OCI-LY1 (cell line): ENCODE results near the gene ZBTB24.

ENCODE experiments used
- H2AFZ ChIP-seq: fragments of 200-600 bp; sonication (generic), shearing (Covaris generic); 2 replicates; pipeline ENCODE4 v1.6.0; 2014; ENCODE audit warnings: antibody characterized with exemption, mild to moderate bottlenecking, low read length
- H3F3A ChIP-seq: fragments of 200-600 bp; sonication (generic), shearing (Covaris generic); 2 replicates; pipeline ENCODE4 v1.6.0; 2014; ENCODE audit warnings: mild to moderate bottlenecking, antibody characterized with exemption, low read length, moderate library complexity; ENCODE audit not compliant: insufficient read depth
- H3K27ac ChIP-seq: fragments of 200-600 bp; sonication (generic); 2 replicates; pipeline ENCODE4 v1.5.1; 2014; ENCODE audit warnings: low read length, mixed run types, mild to moderate bottlenecking, low read depth; ENCODE audit not compliant: poor library complexity, severe bottlenecking
- H3K27me3 ChIP-seq: fragments of 200-600 bp; sonication (generic); 2 replicates; pipeline ENCODE4 v1.6.0; 2014; ENCODE audit warnings: antibody characterized with exemption, mild to moderate bottlenecking, low read length, moderate library complexity; ENCODE audit not compliant: insufficient read depth
- H3K36me3 ChIP-seq: fragments of 200-600 bp; sonication (generic); 2 replicates; pipeline ENCODE4 v1.6.1; 2014; ENCODE audit warnings: mild to moderate bottlenecking, antibody characterized with exemption, low read length, moderate library complexity, mixed read lengths; ENCODE audit not compliant: insufficient read depth
- H3K4me1 ChIP-seq: fragments of 200-600 bp; sonication (generic); 2 replicates; pipeline ENCODE4 v1.5.1; 2014; ENCODE audit warnings: mild to moderate bottlenecking, low read length, moderate library complexity; ENCODE audit not compliant: insufficient read depth, severe bottlenecking
- H3K4me2 ChIP-seq: fragments of 200-600 bp; sonication (generic), shearing (Covaris generic); 2 replicates; pipeline ENCODE4 v1.6.1; 2014; ENCODE audit warnings: low read length
- H3K4me3 ChIP-seq: fragments of 200-600 bp; sonication (generic); 2 replicates; pipeline ENCODE4 v1.5.1; 2014; ENCODE audit warnings: low read length, low read depth, mild to moderate bottlenecking, mixed read lengths; ENCODE audit not compliant: poor library complexity, severe bottlenecking
- H3K79me2 ChIP-seq: fragments of 200-600 bp; shearing (Covaris generic); 2 replicates; pipeline ENCODE4 v1.6.1; 2016; ENCODE audit warnings: mixed run types, low read length, mixed read lengths; ENCODE audit not compliant: insufficient read depth
- H3K9ac ChIP-seq: fragments of 200-600 bp; sonication (generic), shearing (Covaris generic); 2 replicates; pipeline ENCODE4 v1.6.1; 2014; ENCODE audit warnings: mild to moderate bottlenecking, low read length, mixed read lengths
- H3K9me2 ChIP-seq: fragments of 200-600 bp; sonication (generic), shearing (Covaris generic); 2 replicates; pipeline ENCODE4 v1.6.1; 2014; ENCODE audit warnings: low read depth, mild to moderate bottlenecking, low read length, mixed read lengths
- H3K9me3 ChIP-seq: fragments of 200-600 bp; shearing (Covaris generic); 2 replicates; pipeline ENCODE4 v1.6.1; 2014; ENCODE audit warnings: low read length, mixed read lengths
- H4K20me1 ChIP-seq: fragments of 200-600 bp; sonication (generic), shearing (Covaris generic); 2 replicates; pipeline ENCODE4 v1.6.0; 2016; ENCODE audit warnings: mild to moderate bottlenecking, low read length; ENCODE audit not compliant: insufficient read depth
- EZH2 ChIP-seq: fragments of 200-600 bp; sonication (generic), shearing (Covaris generic); IDR thresholded peaks from 2 replicates; pipeline ENCODE4 v1.8.0; 2017; ENCODE audit warnings: borderline replicate concordance, mixed run types, mild to moderate bottlenecking, antibody characterized with exemption, low read length, moderate library complexity, mixed read lengths
- TF ChIP-seq, protein P1 (sequence below): fragments of 200-600 bp; sonication (generic), shearing (Covaris generic); IDR thresholded peaks from 2 replicates; pipeline ENCODE4 v1.5.1; 2017; ENCODE audit warnings: mild to moderate bottlenecking, antibody characterized with exemption, low read length, moderate library complexity, mixed read lengths

ZBTB24 gene

DNA sequence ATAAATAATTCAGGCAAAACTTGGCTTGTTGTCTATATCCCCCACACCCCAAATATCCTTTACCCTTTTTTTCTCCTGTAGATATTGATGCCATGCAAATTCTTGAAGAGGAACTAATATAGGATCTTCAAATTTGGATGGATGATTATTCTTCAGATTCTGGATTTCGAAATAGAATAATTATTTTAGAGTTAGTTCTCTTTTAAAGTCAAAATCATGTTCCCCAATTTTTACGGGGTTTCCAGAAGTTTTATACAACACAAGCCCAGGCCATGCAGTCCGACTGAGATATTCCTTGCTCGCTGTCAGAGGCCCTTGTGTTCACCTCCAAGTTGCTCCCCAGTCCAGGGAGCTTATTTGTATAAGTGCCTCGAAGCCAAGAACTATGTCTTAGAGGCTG, 47.0 kb downstream of the ZBTB24 start:
- H3F3A ChIP-seq, result no peaks in the 10 kb centered on the region
- no peaks in the 10 kb centered on the region for H3K27me3 ChIP-seq
- peaks cover 6% of the 10 kb centered on the region for H3K4me1 ChIP-seq
- no peak overlapping the region for H3K9ac ChIP-seq
- H3K9me2 ChIP-seq, result no peaks in the 10 kb centered on the region
- no peak overlapping the region for H2AFZ ChIP-seq
- no peaks in the 10 kb centered on the region for H3K9me3 ChIP-seq
- no peak overlapping the region for H3K27ac ChIP-seq
- no peak overlapping the region for H3K4me2 ChIP-seq
- TF ChIP-seq EZH2, result no peak
- TF ChIP-seq, protein P1, sequence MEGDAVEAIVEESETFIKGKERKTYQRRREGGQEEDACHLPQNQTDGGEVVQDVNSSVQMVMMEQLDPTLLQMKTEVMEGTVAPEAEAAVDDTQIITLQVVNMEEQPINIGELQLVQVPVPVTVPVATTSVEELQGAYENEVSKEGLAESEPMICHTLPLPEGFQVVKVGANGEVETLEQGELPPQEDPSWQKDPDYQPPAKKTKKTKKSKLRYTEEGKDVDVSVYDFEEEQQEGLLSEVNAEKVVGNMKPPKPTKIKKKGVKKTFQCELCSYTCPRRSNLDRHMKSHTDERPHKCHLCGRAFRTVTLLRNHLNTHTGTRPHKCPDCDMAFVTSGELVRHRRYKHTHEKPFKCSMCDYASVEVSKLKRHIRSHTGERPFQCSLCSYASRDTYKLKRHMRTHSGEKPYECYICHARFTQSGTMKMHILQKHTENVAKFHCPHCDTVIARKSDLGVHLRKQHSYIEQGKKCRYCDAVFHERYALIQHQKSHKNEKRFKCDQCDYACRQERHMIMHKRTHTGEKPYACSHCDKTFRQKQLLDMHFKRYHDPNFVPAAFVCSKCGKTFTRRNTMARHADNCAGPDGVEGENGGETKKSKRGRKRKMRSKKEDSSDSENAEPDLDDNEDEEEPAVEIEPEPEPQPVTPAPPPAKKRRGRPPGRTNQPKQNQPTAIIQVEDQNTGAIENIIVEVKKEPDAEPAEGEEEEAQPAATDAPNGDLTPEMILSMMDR, result no peak
- no peaks in the 10 kb centered on the region for H3K79me2 ChIP-seq
- H3K4me3 ChIP-seq, result no peak overlapping the region
- no peaks in the 10 kb centered on the region for H4K20me1 ChIP-seq
- H3K36me3 ChIP-seq, result no peaks in the 10 kb centered on the region

DNA sequence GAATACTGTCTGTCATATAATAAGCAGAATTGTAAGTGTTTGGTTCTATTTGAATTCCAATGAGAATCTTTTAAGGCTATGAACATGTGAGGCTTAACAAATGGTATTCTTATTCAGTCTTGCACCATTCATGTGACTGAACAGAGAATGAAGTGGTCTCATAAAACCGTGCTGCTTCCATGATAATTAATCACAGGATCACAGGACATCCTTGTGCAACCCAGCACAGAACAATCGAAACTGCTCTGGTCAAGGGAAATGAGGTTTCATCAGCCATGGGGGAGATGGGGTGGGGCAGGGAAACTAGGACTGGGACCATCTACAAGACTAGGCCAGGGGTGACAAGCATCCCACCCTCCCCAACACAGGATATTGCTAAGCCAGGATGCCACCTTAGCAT, 48.6 kb downstream of the ZBTB24 start:
- H3K27ac ChIP-seq, result no peak overlapping the region

DNA sequence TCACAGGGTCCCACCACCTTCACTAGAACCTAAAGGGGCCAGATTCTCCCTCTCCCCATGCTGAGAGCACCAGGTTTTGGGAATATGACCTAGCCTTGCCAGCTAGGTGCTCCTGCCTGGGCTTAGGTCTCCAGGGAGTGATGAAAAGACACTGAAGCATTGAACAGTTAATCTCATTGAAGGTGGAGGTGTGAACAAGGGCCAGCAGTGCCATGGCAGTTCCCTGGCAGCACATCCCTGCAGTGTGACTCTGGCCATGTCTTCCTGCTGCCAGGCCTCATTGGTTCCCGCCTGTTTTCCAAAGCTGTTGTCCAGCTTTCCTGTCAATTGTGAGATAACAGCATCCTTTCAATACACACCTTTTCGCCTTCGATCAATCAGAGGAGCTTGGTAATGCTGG, 53.5 kb downstream of the ZBTB24 start:
- no peaks in the 10 kb centered on the region for H3K36me3 ChIP-seq

More for the DNA sequence above, 48.6 kb downstream of the ZBTB24 start:
- Histone ChIP-seq H3K9me2 (no peaks in the 10 kb centered on the region), H3F3A (no peaks in the 10 kb centered on the region), H3K79me2 (no peaks in the 10 kb centered on the region), H3K4me1 (no peaks in the 10 kb centered on the region), H3K9ac (no peak overlapping the region), H3K27me3 (no peaks in the 10 kb centered on the region), H3K4me3 (no peak overlapping the region), H2AFZ (no peak overlapping the region), H3K4me2 (no peak overlapping the region), H3K9me3 (no peaks in the 10 kb centered on the region), H3K36me3 (no peaks in the 10 kb centered on the region), H4K20me1 (no peaks in the 10 kb centered on the region)
- TF ChIP-seq, protein P1, result no peak
- no peak for TF ChIP-seq EZH2

More for the DNA sequence above, 53.5 kb downstream of the ZBTB24 start:
- no peak overlapping the region for H3K4me3 ChIP-seq
- TF ChIP-seq, protein P1, result no peak
- TF ChIP-seq EZH2, result no peak
- no peaks in the 10 kb centered on the region for H3F3A ChIP-seq
- H4K20me1 ChIP-seq, result no peaks in the 10 kb centered on the region
- H2AFZ ChIP-seq, result no peak overlapping the region
- H3K4me2 ChIP-seq, result no peak overlapping the region
- no peaks in the 10 kb centered on the region for H3K9me3 ChIP-seq
- no peaks in the 10 kb centered on the region for H3K9me2 ChIP-seq
- H3K4me1 ChIP-seq, result no peaks in the 10 kb centered on the region
- H3K9ac ChIP-seq, result no peak overlapping the region
- H3K27me3 ChIP-seq, result no peaks in the 10 kb centered on the region
- H3K27ac ChIP-seq, result no peak overlapping the region
- H3K79me2 ChIP-seq, result no peaks in the 10 kb centered on the region
